ENCODE measurements around the gene APBA1. TPM values are rescaled to one million over a fixed set of nuclear protein-coding genes. Genes with fewer than 3 reads are reported as not detected.

The APBA1 gene
- total RNA-seq, 1 experiment from 2014 or later: 1.8 TPM

- peaks cover 0 to 9% of the 10 kb centered on the region in 2 experiments; a peak in 1 of 4 replicates for H3K4me1 Mint-ChIP-seq
- no CpG with 5 or more reads among the region's 11 CpGs for WGBS (ENCODE audit: extremely low coverage, insufficient read length, low lambda C conversion rate)
- peaks cover 0 to 3% (median 0%) of the 10 kb centered on the region in 3 experiments; a peak in 2 of 7 replicates for H3K36me3 Mint-ChIP-seq (ENCODE audit: insufficient read depth in 1 of 3, low read depth in 3 of 3)
Measured at GRCh38 chr9:69432623-69433022, 239.5 kb downstream of the APBA1 start.

More at GRCh38 chr9:69432623-69433022, 239.5 kb downstream of the APBA1 start:
- H2AFZ ChIP-seq (ENCODE audit: low read length): no peak overlapping the region
- no peak overlapping the region for H2AK5ac ChIP-seq (ENCODE audit: insufficient read length, low read length)
- H3T11ph ChIP-seq (ENCODE audit: low read length): no peak overlapping the region
- H4K20me1 ChIP-seq (ENCODE audit: control insufficient read depth, insufficient read depth, insufficient read length): no peaks in the 10 kb centered on the region
- no peaks in the 10 kb centered on the region for H3K79me2 ChIP-seq (ENCODE audit: insufficient read depth, low read length)
- H4K8ac ChIP-seq (replicated peaks; ENCODE audit: insufficient read length, low read depth, low read length): no peak overlapping the region
- H3K9ac ChIP-seq (ENCODE audit: extremely low read depth, insufficient read length, low read length): no peak overlapping the region
- H3K27ac ChIP-seq (ENCODE audit: insufficient read length, low read depth, low read length): no peak overlapping the region
- H3K27me3 ChIP-seq (ENCODE audit: insufficient read depth, low read length): no peaks in the 10 kb centered on the region
- H3K27ac Mint-ChIP-seq: peak overlapping the region in 1 of 3 experiments; percentile 70; a peak in 3 of 7 replicates
- no peak overlapping the region for H3K4me2 ChIP-seq (ENCODE audit: insufficient read depth, insufficient read length, low read length)
- no peak for TF ChIP-seq CTCF (conservative IDR thresholded peaks at IDR 0.05)
- no peak overlapping the region; a peak in 1 of 5 replicates for H3K4me3 Mint-ChIP-seq
- H3K9me3 Mint-ChIP-seq: no peaks in the 10 kb centered on the region; a peak in 2 of 5 replicates
- H3K79me1 ChIP-seq (ENCODE audit: insufficient read depth, low read depth, low read length, poor library complexity, severe bottlenecking): no peaks in the 10 kb centered on the region
- no peak overlapping the region for H3K56ac ChIP-seq (ENCODE audit: insufficient read length, low read depth, low read length)
- no peak overlapping the region for H3K23ac ChIP-seq (ENCODE audit: insufficient read length, low read depth, low read length)
- no peak for DNase-seq
- H2BK120ac ChIP-seq (ENCODE audit: low read depth, low read length, poor library complexity, severe bottlenecking): no peak overlapping the region
- no peaks in the 10 kb centered on the region for H3K9me3 ChIP-seq (ENCODE audit: control insufficient read depth, low read depth, low read length)
- no peak overlapping the region for H2BK12ac ChIP-seq (ENCODE audit: insufficient read length, low read depth, low read length)
- H2BK15ac ChIP-seq (ENCODE audit: low read depth, low read length): no peak overlapping the region
- H4K91ac ChIP-seq (ENCODE audit: insufficient read length, low read depth, low read length): no peak overlapping the region
- no peak overlapping the region for H2BK5ac ChIP-seq (ENCODE audit: insufficient read length, low read length)
- no peak overlapping the region for H2BK20ac ChIP-seq (ENCODE audit: low read depth, low read length, poor library complexity, severe bottlenecking)
- no peaks in the 10 kb centered on the region for H3K4me1 ChIP-seq (ENCODE audit: insufficient read depth, low read length)
- H3K23me2 ChIP-seq (ENCODE audit: insufficient read length, low read depth, low read length, poor library complexity, severe bottlenecking): no peaks in the 10 kb centered on the region
- H3K4ac ChIP-seq (ENCODE audit: low read depth, low read length): no peak overlapping the region
- H4K5ac ChIP-seq (ENCODE audit: insufficient read length, low read depth, low read length): no peak overlapping the region
- H3K14ac ChIP-seq (ENCODE audit: insufficient read depth, low read length): no peak overlapping the region
- no peaks in the 10 kb centered on the region for H3K27me3 Mint-ChIP-seq (ENCODE audit: low read depth)
- no peak overlapping the region for H3K18ac ChIP-seq (ENCODE audit: insufficient read length, low read depth, low read length)

All from H9 (cell line).